Neural crest cell (in vitro differentiated cells): ENCODE results near the gene AKAP6. TPM values are rescaled to one million over a fixed set of nuclear protein-coding genes. Genes with fewer than 3 reads are reported as not detected.

ENCODE experiments used
- DNase-seq: peaks from one replicate; pipeline ENCODE4 v3.0.0; 2021; ENCODE audit warnings: low read depth, mixed read lengths, low spot score
- H3K27ac Mint-ChIP-seq: one replicate; pipeline ENCODE4 v1.8.0; 2021; ENCODE audit warnings: mild to moderate bottlenecking, mixed read lengths; ENCODE audit not compliant: unreplicated experiment
- H3K27me3 Mint-ChIP-seq: 2 replicates; pipeline ENCODE4 v1.8.0; 2021; ENCODE audit warnings: low read depth, mild to moderate bottlenecking, mixed read lengths
- H3K36me3 Mint-ChIP-seq: 2 replicates; pipeline ENCODE4 v1.8.0; 2021; ENCODE audit warnings: low read depth, mild to moderate bottlenecking, mixed read lengths
- H3K4me1 Mint-ChIP-seq: 2 replicates; pipeline ENCODE4 v1.8.0; 2021; ENCODE audit warnings: mixed read lengths
- H3K4me3 Mint-ChIP-seq: one replicate; pipeline ENCODE4 v1.8.0; 2021; ENCODE audit warnings: mild to moderate bottlenecking, mixed read lengths
- H3K9me3 Mint-ChIP-seq: 2 replicates; pipeline ENCODE4 v1.8.0; 2021; ENCODE audit warnings: mixed read lengths
- CTCF ChIP-seq: fragments of 200-600 bp; sonication (generic); conservative IDR thresholded peaks from 2 replicates; pipeline ENCODE4 v1.5.0; 2021; ENCODE audit warnings: antibody characterized with exemption, mild to moderate bottlenecking
- total RNA-seq: library from RNA; stranded (reverse); gene quantifications from 2 replicates; pipeline ENCODE4 v1.2.1, GENCODE V29; 2021

Gene AKAP6
- total RNA-seq, 1 donor from 2014 or later: 9.4 TPM

GRCh38 chr14:32432813-32433538 lies 103.9 kb downstream of the AKAP6 start:
- H3K27ac Mint-ChIP-seq: no peak overlapping the region
- H3K27me3 Mint-ChIP-seq: no peaks in the 10 kb centered on the region
- H3K36me3 Mint-ChIP-seq: no peaks in the 10 kb centered on the region
- DNase-seq: no peak
- no peaks in the 10 kb centered on the region for H3K9me3 Mint-ChIP-seq
- no peak for TF ChIP-seq CTCF
- H3K4me3 Mint-ChIP-seq: no peak overlapping the region
- peaks cover 9% of the 10 kb centered on the region for H3K4me1 Mint-ChIP-seq

- Mint-ChIP-seq H3K9me3 (no peaks in the 10 kb centered on the region), H3K4me1 (no peaks in the 10 kb centered on the region), H3K27ac (no peak overlapping the region), H3K4me3 (no peak overlapping the region), H3K27me3 (no peaks in the 10 kb centered on the region), H3K36me3 (no peaks in the 10 kb centered on the region)
- DNase-seq: no peak
- TF ChIP-seq CTCF: no peak
Observed at GRCh38 chr14:32434180-32434579, 105.1 kb downstream of the AKAP6 start.

- peaks cover 3% of the 10 kb centered on the region for H3K9me3 Mint-ChIP-seq
- H3K4me3 Mint-ChIP-seq: no peak overlapping the region
- no peaks in the 10 kb centered on the region for H3K4me1 Mint-ChIP-seq
- H3K36me3 Mint-ChIP-seq: no peaks in the 10 kb centered on the region
- DNase-seq: no peak
- no peaks in the 10 kb centered on the region for H3K27me3 Mint-ChIP-seq
- TF ChIP-seq CTCF: no peak
- no peak overlapping the region for H3K27ac Mint-ChIP-seq
Observed at GRCh38 chr14:32434880-32435279, 105.8 kb downstream of the AKAP6 start.

DNA sequence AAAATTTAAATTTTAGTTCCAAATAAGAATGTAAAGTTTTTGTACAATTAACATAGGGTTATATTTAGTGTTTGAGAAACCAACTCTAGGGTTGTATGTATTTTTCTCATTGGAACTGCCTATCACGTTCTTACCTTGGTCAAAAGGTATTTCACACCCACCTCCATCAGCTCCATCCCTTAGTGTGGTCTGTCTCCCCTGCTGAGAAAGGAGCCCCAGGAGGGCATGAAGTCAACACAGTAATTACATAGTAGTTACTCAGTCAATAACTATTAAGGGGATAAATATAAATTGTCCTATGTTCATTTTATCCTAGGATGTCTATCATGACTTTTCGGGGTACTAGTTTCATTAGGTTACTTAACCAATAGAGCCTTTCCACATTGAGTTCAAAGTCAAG lies 106.3 kb downstream of the AKAP6 start:
- DNase-seq: no peak
- TF ChIP-seq CTCF: no peak
- H3K27me3 Mint-ChIP-seq: no peaks in the 10 kb centered on the region
- no peak overlapping the region for H3K4me3 Mint-ChIP-seq
- H3K27ac Mint-ChIP-seq: no peak overlapping the region
- H3K36me3 Mint-ChIP-seq: no peaks in the 10 kb centered on the region
- H3K4me1 Mint-ChIP-seq: no peaks in the 10 kb centered on the region
- H3K9me3 Mint-ChIP-seq: peaks cover 3% of the 10 kb centered on the region

DNA sequence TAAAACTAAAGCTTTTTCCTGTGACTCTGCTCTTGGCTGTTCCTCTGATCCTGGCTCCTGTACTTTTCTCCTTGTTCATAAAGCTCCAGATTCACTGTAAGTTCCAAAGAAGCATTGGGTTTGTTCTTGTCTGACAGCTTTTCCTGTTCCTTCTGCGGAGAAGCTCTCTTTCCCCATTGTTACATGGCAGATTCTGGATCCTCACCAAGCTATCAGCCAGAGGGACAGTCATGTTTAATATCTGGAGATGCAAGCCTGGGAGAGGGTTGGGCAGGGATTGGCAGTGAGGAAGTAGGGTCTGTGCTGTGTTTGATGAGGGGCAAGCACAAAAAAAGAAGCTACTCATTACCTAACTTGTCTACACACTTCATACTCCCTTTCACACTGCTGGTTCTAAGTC lies 107.9 kb downstream of the AKAP6 start:
- no peak overlapping the region for H3K27ac Mint-ChIP-seq
- H3K4me3 Mint-ChIP-seq: no peak overlapping the region
- H3K9me3 Mint-ChIP-seq: peaks cover 3% of the 10 kb centered on the region
- TF ChIP-seq CTCF: no peak
- H3K36me3 Mint-ChIP-seq: no peaks in the 10 kb centered on the region
- no peaks in the 10 kb centered on the region for H3K27me3 Mint-ChIP-seq
- no peaks in the 10 kb centered on the region for H3K4me1 Mint-ChIP-seq
- DNase-seq: no peak
